Thymus (tissue), 11 donors: ENCODE measurements around the gene PLXNB1. TPM values are rescaled to one million over a fixed set of nuclear protein-coding genes. Genes with fewer than 3 reads are reported as not detected.
"Not testable (repeated sequence)": the region's sequence is repeated elsewhere in the genome, so short reads cannot be mapped to it uniquely, and the experiment has no call there.

Experiments used
- DNase-seq, 9 donors: peaks; one replicate each; pipeline ENCODE4 v3.0.0-alpha.2; 2013; ENCODE audit warnings: low spot score in 9 of 9, low read depth in 6 of 9, missing footprints in 1 of 9
- H3K27ac ChIP-seq, 2 donors: one replicate each; pipeline ENCODE4 v1.5.1; 2013; ENCODE audit warnings: control low read depth in 1 of 2, low read depth in 1 of 2, low read length in 1 of 2, mild to moderate bottlenecking in 1 of 2, moderate library complexity in 1 of 2
- H3K27me3 ChIP-seq, 2 donors: one replicate each; pipeline ENCODE4 v1.5.1; 2013; ENCODE audit warnings: low read length in 1 of 2; ENCODE audit not compliant: control insufficient read depth in 2 of 2, insufficient read depth in 1 of 2
- H3K36me3 ChIP-seq, 2 donors: one replicate each; pipeline ENCODE4 v1.5.1; 2013; ENCODE audit warnings: low read length in 1 of 2, mild to moderate bottlenecking in 1 of 2, moderate library complexity in 1 of 2; ENCODE audit not compliant: control insufficient read depth in 2 of 2, insufficient read depth in 2 of 2
- H3K4me1 ChIP-seq, 2 donors: one replicate each; pipeline ENCODE4 v1.5.1; 2013; ENCODE audit warnings: low read length in 2 of 2; ENCODE audit not compliant: control insufficient read depth in 2 of 2, insufficient read depth in 2 of 2
- H3K4me3 ChIP-seq, 2 donors: one replicate each; pipeline ENCODE4 v1.5.1; 2013; ENCODE audit warnings: low read length in 2 of 2, control low read depth in 1 of 2, mild to moderate bottlenecking in 1 of 2
- H3K9me3 ChIP-seq, 2 donors: one replicate each; pipeline ENCODE4 v1.5.1; 2013; ENCODE audit warnings: low read length in 1 of 2, mild to moderate bottlenecking in 1 of 2; ENCODE audit not compliant: control insufficient read depth in 2 of 2, insufficient read depth in 1 of 2
- WGBS: extraction: QIAGEN DNeasy Blood & Tissue Kit; methylation state at CpG from one replicate; pipeline ENCODE4 v1.1.7; 2013; 5-methylcytosine and 5-hydroxymethylcytosine counted together
- polyA plus RNA-seq: library from polyadenylated mRNA; stranded (reverse); fragments of 200-250 nt; gene quantifications from one replicate; pipeline ENCODE4 v1.2.3, GENCODE V29; 2013
- total RNA-seq: library from RNA; stranded (reverse); fragments of 120-200 nt; gene quantifications from one replicate; pipeline ENCODE4 v1.2.4, GENCODE V29; 2013
- donor health status: healthy.

The PLXNB1 gene
- total and polyA plus RNA-seq, 2 donors, result 7.7 to 112 TPM

DNA sequence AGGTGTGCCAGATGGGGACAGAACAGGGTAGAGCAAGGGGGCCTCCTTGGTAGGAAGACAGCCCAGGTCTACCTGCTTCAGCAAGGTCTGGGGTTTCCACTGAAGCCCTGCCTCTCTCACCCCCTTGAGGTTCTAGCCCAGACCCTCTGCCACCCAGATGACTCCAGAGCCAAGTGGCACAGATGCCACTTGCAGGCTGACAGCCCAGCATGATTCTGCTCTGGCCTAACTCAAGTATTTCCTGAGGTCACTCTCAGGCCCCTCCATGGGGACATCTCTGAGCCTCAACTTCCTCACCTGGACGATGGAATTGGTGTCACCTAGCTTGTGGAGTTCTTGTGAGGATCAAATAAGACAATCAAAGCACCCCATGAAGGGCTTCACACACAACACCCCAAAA is 23.9 kb downstream of the PLXNB1 start:
- no peak overlapping the region for H3K27ac ChIP-seq
- 78% methylated on average over 1 of the region's 1 CpG for WGBS
- no peaks in the 10 kb centered on the region for H3K27me3 ChIP-seq
- no peak for DNase-seq
- no peaks in the 10 kb centered on the region for H3K4me1 ChIP-seq
- H3K9me3 ChIP-seq, result no peaks in the 10 kb centered on the region
- no peak overlapping the region for H3K4me3 ChIP-seq
- peaks cover 0 to 28% of the 10 kb centered on the region in 2 donors for H3K36me3 ChIP-seq

DNA sequence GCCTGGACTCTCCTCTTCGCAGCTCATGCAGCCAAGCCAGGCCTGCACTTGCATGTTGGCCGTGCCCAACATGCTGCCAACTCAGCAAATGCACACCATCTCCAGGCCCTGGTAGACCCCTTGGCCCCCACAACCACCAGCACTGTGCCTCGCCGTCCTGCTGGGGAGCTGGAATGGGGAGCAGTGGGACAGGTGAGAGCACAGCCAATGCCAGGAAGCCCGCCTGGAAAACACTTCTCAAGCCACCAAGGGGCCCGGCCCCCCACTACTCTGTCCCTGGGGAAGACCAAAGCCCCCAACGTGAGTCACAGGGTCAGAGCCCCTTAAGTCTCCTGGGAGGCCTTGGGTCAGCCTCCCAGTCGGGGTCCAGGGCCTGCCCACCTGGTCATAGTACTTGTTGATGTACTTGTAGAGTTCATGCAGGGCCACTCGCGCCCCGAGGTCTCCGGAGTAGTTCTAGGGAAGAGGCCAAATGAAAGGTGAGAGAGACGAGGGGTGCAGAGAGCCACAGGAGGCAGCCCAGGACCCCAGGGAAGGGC is 24.5 kb downstream of the PLXNB1 start:
- DNase-seq, result no peak
- Histone ChIP-seq H3K36me3 (peaks cover 0 to 23% of the 10 kb centered on the region in 2 donors), H3K4me3 (no peak overlapping the region), H3K27ac (no peak overlapping the region), H3K4me1 (no peaks in the 10 kb centered on the region), H3K9me3 (no peaks in the 10 kb centered on the region), H3K27me3 (no peaks in the 10 kb centered on the region)
- 96% methylated on average over 13 of the region's 13 CpGs for WGBS

DNA sequence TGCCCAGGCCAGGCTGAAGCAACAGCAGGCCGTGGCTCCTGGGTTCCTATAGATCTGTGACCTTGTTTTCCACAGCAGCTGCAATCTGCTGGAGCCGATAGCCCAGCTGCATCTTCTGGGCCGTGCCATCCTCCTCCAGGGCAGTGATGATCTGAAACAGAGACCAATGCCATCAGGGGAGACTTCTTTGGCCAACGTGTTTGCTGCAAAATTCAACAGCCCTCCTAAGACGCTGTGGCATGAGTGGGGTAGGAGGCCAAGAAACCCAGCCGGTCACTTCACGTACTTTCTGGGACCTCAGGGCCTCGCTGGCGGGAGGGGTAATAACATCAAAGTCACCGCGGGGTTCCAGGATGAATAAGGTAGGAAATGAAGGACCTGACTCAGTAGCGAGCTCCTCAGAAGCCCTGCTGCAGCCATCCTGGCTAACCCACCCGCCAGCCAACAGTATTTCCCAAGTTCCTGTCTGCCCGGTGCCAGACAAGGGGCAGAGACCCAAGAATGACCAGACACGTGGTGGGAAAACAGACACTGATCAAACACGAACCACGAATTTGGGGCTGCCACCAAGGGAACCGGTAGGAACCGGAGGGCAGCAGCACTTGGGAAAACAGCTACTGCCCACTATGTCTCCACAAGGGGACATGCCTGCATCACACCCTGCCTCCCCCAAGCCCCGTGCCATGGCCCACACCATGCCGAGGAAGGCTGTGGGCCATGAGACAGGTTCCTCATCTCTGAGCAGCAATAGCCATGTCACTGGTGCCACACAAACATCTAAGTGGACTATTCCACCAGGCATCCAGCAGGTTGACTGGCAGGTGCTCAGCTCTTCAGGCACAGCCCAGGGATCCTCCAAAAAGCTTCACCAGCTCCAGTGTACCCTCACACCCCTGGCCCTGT is 25.2 kb downstream of the PLXNB1 start:
- DNase-seq, result no peak
- WGBS, result 94% methylated on average over 21 of the region's 21 CpGs
- Histone ChIP-seq H3K4me1 (no peaks in the 10 kb centered on the region), H3K27ac (no peak overlapping the region), H3K9me3 (no peaks in the 10 kb centered on the region), H3K27me3 (no peaks in the 10 kb centered on the region), H3K4me3 (no peak overlapping the region), H3K36me3 (peaks cover 0 to 19% of the 10 kb centered on the region in 2 donors)

DNA sequence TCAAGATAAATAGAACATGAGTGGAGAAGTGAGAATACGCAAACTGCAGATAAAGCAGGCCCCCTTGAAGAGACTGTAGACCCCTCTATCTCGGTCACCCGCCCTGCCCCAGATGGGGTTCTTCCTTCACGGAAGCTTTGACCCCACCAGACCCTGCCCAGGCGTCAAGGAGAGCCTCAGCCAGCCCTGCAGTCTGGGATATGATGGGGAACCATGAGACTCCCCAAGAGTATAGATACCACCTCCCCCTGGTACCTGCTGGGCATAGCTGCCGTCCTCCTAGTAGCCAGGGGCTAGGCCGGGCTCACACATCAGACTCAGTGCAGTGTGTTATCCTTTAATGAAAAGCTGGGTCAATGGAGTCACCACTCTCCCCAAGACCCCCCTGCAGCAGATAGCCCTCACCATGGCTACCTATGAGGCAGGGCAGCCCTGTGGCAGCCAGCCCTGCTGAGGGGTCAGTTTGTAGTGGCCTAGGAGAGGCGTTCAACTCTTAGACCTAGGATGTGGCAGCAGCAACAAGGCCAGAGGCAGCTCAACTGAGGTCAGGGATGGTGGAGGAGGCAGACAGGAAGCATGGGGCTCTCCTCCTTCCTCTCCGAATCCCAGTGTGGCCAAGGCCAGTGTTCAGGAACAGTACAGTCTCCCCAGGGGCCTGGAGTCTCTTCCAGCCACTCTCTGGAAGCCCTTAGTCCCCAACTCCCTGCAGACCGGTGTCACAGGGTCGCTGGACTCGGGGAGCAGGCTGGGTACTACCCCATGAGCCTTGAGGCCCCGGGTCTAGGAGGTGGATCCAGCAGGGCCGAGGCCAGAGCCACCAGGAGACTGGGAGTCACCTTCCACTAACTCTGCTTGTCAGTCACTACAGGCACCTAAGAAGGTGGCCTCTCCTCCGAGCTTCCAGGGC is 26.1 kb downstream of the PLXNB1 start:
- H3K36me3 ChIP-seq, result peaks cover 0 to 11% of the 10 kb centered on the region in 2 donors
- H3K4me1 ChIP-seq, result no peaks in the 10 kb centered on the region
- H3K27ac ChIP-seq, result no peak overlapping the region
- DNase-seq, result no peak
- WGBS, result 96% methylated on average over 15 of the region's 15 CpGs
- peaks cover 0 to 1% of the 10 kb centered on the region in 2 donors for H3K27me3 ChIP-seq
- no peak overlapping the region for H3K4me3 ChIP-seq
- H3K9me3 ChIP-seq, result no peaks in the 10 kb centered on the region

DNA sequence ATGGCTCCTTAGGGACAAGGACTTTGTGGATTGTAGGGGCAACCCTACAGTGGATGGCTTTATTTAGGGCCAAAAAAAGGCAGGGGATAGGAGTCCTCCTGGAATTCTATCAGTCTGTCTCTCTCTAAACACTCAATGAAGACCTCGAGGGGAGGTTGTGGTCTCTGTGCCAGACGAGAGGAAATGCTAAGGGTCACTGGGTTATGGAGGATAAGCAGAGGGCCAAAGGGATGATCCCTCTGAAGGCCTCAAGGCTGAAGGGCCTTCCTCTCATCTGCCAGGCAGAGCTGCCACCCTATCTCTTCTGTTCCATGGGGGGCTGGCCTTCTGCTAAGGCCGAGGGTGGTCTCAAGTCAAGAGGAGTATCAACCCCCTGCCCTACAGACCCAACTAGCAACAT is 27.0 kb downstream of the PLXNB1 start:
- no peak overlapping the region for H3K4me3 ChIP-seq
- no peak overlapping the region for H3K27ac ChIP-seq
- no peaks in the 10 kb centered on the region for H3K4me1 ChIP-seq
- H3K27me3 ChIP-seq, result peaks cover 0 to 3% of the 10 kb centered on the region in 2 donors
- DNase-seq, result no peak
- WGBS, result 91% methylated on average over 3 of the region's 3 CpGs
- H3K9me3 ChIP-seq, result no peaks in the 10 kb centered on the region
- peaks cover 0 to 6% of the 10 kb centered on the region in 2 donors for H3K36me3 ChIP-seq

DNA sequence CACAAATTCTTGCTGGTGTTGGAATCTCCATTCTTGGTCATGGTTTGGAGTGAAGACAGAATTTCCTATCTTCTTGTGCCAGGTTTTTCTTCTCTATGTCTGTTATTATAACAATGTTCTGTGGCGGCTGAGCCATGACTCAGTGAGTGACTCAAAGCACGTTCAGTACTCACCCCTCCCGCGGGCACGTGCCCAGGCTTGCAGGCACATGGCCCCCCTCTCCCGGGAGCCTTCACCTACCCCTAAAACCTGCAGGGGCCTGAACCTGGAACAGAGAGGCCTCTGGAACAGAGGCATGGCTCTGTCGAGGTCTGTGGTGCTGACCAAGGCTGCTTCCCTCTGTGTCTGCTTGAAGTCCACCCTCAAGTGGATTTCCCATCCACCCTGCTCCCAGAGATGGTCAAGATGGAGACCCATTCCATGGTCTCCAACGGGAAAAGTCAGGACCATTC is 27.6 kb downstream of the PLXNB1 start:
- Histone ChIP-seq H3K4me1 (no peaks in the 10 kb centered on the region), H3K9me3 (no peaks in the 10 kb centered on the region), H3K27me3 (peaks cover 0 to 3% of the 10 kb centered on the region in 2 donors), H3K4me3 (no peak overlapping the region), H3K36me3 (peaks cover 0 to 6% of the 10 kb centered on the region in 2 donors), H3K27ac (peak overlapping the region; percentile 20 to 37)
- no peak for DNase-seq
- WGBS, result 88% methylated on average over 8 of the region's 8 CpGs

DNA sequence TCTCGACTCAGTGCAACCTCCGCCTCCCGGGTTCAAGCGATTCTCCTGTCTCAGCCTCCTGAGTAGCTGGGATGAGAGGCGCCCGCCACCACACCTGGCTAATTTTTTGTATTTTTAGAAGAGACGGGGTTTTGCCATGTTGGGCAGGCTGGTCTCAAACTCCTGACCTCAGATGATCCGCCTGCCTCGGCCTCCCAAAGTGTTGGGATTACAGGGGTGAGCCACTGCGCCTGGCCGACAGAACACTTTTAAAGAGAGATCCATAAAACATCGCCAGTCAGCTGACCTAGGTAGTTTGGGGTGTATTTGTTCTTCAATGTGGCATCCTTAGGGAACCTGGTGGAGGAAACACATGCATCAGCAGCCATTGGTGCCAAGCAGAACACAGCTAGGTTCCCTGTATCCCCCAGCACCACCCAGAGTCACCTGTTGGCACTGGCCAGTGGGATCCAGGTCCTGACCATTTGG is 28.4 kb downstream of the PLXNB1 start:
- H3K9me3 ChIP-seq, H3K4me1 ChIP-seq, DNase-seq, H3K4me3 ChIP-seq, H3K27me3 ChIP-seq, H3K36me3 ChIP-seq: not testable (repeated sequence)
- peak overlapping the region in 1 of 2 donors; percentile 71 for H3K27ac ChIP-seq
- WGBS, result 96% methylated on average over 12 of the region's 12 CpGs

DNA sequence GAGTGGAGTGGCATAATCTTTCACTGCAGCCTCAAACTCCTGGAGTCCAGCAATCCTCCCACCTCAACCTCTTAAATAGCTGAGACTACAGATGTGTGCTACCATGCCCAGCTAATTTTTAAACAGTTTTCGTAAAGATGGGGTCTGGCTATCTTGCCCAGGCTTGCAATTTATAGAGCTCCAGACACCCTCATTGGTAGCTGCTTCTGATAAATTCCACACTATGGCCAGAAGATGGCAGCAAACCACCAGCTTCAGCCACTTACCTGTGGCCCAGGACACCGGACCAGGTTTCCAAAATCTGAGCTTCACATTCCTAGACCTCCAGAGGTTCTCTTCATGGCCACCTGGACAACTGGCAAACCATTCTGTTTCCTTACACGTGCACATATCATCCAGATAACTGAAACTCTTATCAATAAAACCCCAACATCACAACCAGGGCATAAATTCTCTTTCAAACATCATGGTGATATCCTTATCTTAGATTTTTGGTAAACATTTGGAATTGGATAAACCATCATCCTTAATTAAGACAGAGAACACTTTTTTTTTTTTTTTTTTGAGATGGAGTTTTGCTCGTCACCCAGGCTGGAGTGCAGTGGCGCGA is 29.0 kb downstream of the PLXNB1 start:
- peak; percentile 8 to 80 (median 54) for DNase-seq
- Histone ChIP-seq H3K27me3 (peaks cover 0 to 3% of the 10 kb centered on the region in 2 donors), H3K4me3 (no peak overlapping the region), H3K27ac (no peak overlapping the region), H3K9me3 (no peaks in the 10 kb centered on the region), H3K4me1 (no peaks in the 10 kb centered on the region), H3K36me3 (peaks cover 0 to 3% of the 10 kb centered on the region in 2 donors)
- 71% methylated on average over 6 of the region's 6 CpGs for WGBS
